ENCODE measurements around the gene TMEM225.

DNA sequence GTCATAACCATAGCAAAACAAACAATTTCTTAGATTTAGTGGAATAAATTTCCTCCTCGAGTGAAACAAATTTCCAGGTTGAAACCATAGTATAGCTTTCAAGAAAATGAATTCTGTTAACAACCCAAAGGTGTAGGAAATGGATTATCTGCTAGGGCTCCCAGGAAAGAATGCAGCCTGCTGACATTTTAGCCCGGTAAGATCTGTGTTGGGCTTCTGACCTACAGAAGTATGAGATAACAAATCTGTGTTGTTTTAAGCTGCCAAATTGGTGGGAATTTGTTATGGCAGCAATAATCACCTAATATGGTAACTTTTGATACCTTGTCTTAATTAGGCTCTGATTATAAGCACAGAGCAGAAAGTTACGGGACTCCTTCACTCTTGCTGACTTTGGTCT, 47.3 kb downstream of the TMEM225 start:
- TF ChIP-seq GATA2 (IDR thresholded peaks at IDR 0.05; ENCODE audit: low read depth, low read length) = no peak
- no peak for TF ChIP-seq GATA3 (IDR thresholded peaks at IDR 0.05; ENCODE audit: low read depth, low read length)
